ENCODE measurements around the gene TRIM25. TPM values are rescaled to one million over a fixed set of nuclear protein-coding genes. Genes with fewer than 3 reads are reported as not detected.

Gene TRIM25
- total RNA-seq, 1 experiment from 2014 or later, result 135 TPM

DNA sequence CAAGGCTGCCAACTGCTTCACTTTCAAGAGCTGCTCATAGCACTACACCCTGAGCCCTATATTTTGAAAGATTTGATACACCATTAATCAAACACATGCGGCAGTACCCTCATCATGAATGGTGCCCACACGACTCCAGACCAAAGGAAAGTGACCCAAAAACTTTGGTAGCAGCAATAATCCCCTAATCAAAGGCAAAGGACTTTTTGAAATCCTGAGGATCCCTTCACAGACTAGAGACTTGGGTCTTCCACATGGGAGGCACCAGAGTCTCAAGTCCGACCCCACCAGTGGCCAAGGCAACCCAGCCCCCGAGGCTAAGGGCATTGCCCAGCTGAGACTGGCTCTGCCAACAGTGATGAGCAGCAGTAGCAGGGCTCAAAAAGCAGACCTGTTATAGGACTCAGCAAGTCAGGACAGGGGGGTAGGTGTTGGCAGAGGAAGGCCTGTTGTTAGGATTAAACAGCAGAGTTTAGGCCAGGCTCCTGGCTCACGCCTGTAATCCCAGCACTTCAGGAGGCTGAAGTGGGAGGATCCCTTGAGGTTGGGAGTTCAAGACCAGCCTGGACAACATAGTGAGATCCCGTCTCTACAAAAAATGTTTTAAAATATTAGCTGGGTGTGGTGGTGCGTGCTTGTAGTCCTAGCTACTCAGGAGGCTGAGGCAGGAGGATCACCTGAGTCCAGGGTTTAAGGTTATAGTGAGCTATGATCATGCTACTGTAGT lies 3.2 kb downstream of the TRIM25 start:
- no peak overlapping the region for H3K4me3 ChIP-seq (replicated peaks in 1 of 2; ENCODE audit: low read depth in 1 of 2, low read length in 2 of 2)
- no peaks in the 10 kb centered on the region for H4K20me1 ChIP-seq (ENCODE audit: insufficient read depth)
- DNase-seq (ENCODE audit: low read depth, low spot score) (no peak), ATAC-seq (no peak)
- CTCF ChIA-PET, result no interaction called here
- H3K4me2 ChIP-seq (ENCODE audit: low read length), result no peak overlapping the region
- peaks cover 19 to 34% of the 10 kb centered on the region in 2 experiments for H3K4me1 ChIP-seq (ENCODE audit: control insufficient read depth in 1 of 2, insufficient read depth in 2 of 2, low read length in 2 of 2)
- no peaks in the 10 kb centered on the region for H3K27me3 ChIP-seq (ENCODE audit: insufficient read depth, low read length)
- H3K9me2 ChIP-seq (ENCODE audit: insufficient read depth), result no peaks in the 10 kb centered on the region
- no peaks in the 10 kb centered on the region for H3K9me3 ChIP-seq (ENCODE audit: control insufficient read depth in 1 of 2, insufficient read depth in 1 of 2, low read depth in 1 of 2, low read length in 2 of 2)
- no peak overlapping the region for H2AFZ ChIP-seq (ENCODE audit: low read depth, low read length, poor library complexity, severe bottlenecking)
- RAD21 ChIA-PET (ENCODE audit: low non-redundant PET in 1 of 2, low total read pairs in 2 of 2, uncharacterized antibody in 2 of 2, unreplicated experiment in 2 of 2), result interaction anchor here in 1 of 2 experiments (0.5 kb wide), 1 partner anchor 91 kb away, joined by 3 read pairs; no protein-coding TSS in a partner anchor
- no TSS peak for BruUV-seq (replicated peaks)
- intact Hi-C loops (cut with micrococcal nuclease), result no loop called here
- POLR2A ChIA-PET, result interaction anchor here (0.9 to 2.0 kb wide), 3 partner anchors 9 to 124 kb away, joined by 3 to 9 read pairs (median 5); no protein-coding TSS in a partner anchor
- H3K79me2 ChIP-seq (ENCODE audit: insufficient read depth, low read length), result peaks cover 84% of the 10 kb centered on the region
- H3K9ac ChIP-seq (ENCODE audit: low read length), result no peak overlapping the region
- no peak overlapping the region for H3K27ac ChIP-seq (ENCODE audit: low read depth, low read length)
- peaks cover 18 to 38% of the 10 kb centered on the region in 2 experiments for H3K36me3 ChIP-seq (ENCODE audit: control insufficient read depth in 1 of 2, insufficient read depth in 2 of 2, low read length in 2 of 2)
- TF ChIP-seq POLR2AphosphoS5 (IDR thresholded peaks at IDR 0.05; ENCODE audit: low read depth, low read length) (no peak), RAD21 (IDR thresholded peaks at IDR 0.05; ENCODE audit: low read depth) (no peak)

DNA sequence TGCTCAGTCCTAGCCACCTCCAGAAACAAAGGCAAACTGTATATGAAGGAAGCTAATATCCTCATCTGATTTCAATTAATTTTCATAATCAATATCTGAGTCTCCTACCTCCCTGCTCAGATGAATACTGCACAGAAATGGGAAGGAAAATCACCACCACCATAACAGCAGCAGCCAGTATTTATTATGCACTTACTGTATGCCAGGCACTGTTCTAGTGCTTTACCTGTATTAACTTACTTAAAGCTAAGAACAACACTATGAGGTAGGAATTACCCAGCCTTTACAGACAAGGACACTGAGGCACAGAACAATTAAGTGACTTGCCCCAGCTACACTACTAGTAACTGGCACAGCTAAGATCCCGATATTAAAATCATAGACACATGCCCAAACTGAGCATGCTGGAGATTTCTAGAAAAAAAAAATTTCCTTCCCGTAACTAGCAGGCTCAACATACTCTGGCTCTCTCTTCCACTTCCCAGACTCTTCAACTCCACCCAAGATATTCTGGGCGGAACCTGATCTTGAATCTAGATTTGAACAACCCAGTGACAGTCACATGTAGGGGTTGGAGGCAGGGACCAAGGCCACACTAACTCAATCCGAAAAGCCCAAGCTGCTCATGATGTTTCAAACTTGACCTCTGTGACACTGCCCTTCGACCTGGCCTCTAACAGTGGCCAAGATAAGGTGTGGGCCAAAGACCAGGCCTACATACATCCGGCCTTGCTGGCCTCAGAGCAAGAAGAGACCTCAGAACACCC lies 3.9 kb downstream of the TRIM25 start:
- peaks cover 85% of the 10 kb centered on the region for H3K79me2 ChIP-seq (ENCODE audit: insufficient read depth, low read length)
- H3K27ac ChIP-seq (ENCODE audit: low read depth, low read length), result no peak overlapping the region
- H3K4me3 ChIP-seq (replicated peaks in 1 of 2; ENCODE audit: low read depth in 1 of 2, low read length in 2 of 2), result no peak overlapping the region
- TF ChIP-seq, protein P1, sequence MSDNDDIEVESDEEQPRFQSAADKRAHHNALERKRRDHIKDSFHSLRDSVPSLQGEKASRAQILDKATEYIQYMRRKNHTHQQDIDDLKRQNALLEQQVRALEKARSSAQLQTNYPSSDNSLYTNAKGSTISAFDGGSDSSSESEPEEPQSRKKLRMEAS (IDR thresholded peaks at IDR 0.05), result no peak
- TF ChIP-seq JUND (IDR thresholded peaks at IDR 0.05) (no peak), SRF (IDR thresholded peaks at IDR 0.05; ENCODE audit: low read depth) (no peak), CBX3 (IDR thresholded peaks at IDR 0.05; ENCODE audit: low read depth) (no peak), EZH2phosphoT487 (IDR thresholded peaks at IDR 0.05; ENCODE audit: borderline replicate concordance) (no peak), ELF1 (IDR thresholded peaks at IDR 0.05; ENCODE audit: borderline replicate concordance, low read depth) (no peak), EZH2 (IDR thresholded peaks at IDR 0.05) (no peak), RAD21 (IDR thresholded peaks at IDR 0.05; ENCODE audit: low read depth) (no peak), TCF7L2 (IDR thresholded peaks at IDR 0.05; ENCODE audit: borderline replicate concordance, extremely low read depth, insufficient read depth, insufficient read length) (no peak)
- TF ChIP-seq, protein P2, sequence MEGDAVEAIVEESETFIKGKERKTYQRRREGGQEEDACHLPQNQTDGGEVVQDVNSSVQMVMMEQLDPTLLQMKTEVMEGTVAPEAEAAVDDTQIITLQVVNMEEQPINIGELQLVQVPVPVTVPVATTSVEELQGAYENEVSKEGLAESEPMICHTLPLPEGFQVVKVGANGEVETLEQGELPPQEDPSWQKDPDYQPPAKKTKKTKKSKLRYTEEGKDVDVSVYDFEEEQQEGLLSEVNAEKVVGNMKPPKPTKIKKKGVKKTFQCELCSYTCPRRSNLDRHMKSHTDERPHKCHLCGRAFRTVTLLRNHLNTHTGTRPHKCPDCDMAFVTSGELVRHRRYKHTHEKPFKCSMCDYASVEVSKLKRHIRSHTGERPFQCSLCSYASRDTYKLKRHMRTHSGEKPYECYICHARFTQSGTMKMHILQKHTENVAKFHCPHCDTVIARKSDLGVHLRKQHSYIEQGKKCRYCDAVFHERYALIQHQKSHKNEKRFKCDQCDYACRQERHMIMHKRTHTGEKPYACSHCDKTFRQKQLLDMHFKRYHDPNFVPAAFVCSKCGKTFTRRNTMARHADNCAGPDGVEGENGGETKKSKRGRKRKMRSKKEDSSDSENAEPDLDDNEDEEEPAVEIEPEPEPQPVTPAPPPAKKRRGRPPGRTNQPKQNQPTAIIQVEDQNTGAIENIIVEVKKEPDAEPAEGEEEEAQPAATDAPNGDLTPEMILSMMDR (IDR thresholded peaks at IDR 0.05 in 2 of 3, conservative IDR thresholded peaks at IDR 0.05 in 1 of 3; ENCODE audit: borderline replicate concordance in 1 of 3, insufficient read depth in 1 of 3, low read depth in 2 of 3, low read length in 2 of 3), result no peak
- TF ChIP-seq, protein P3, sequence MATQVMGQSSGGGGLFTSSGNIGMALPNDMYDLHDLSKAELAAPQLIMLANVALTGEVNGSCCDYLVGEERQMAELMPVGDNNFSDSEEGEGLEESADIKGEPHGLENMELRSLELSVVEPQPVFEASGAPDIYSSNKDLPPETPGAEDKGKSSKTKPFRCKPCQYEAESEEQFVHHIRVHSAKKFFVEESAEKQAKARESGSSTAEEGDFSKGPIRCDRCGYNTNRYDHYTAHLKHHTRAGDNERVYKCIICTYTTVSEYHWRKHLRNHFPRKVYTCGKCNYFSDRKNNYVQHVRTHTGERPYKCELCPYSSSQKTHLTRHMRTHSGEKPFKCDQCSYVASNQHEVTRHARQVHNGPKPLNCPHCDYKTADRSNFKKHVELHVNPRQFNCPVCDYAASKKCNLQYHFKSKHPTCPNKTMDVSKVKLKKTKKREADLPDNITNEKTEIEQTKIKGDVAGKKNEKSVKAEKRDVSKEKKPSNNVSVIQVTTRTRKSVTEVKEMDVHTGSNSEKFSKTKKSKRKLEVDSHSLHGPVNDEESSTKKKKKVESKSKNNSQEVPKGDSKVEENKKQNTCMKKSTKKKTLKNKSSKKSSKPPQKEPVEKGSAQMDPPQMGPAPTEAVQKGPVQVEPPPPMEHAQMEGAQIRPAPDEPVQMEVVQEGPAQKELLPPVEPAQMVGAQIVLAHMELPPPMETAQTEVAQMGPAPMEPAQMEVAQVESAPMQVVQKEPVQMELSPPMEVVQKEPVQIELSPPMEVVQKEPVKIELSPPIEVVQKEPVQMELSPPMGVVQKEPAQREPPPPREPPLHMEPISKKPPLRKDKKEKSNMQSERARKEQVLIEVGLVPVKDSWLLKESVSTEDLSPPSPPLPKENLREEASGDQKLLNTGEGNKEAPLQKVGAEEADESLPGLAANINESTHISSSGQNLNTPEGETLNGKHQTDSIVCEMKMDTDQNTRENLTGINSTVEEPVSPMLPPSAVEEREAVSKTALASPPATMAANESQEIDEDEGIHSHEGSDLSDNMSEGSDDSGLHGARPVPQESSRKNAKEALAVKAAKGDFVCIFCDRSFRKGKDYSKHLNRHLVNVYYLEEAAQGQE (IDR thresholded peaks at IDR 0.05; ENCODE audit: low read depth), result no peak

More for the DNA sequence above, 3.9 kb downstream of the TRIM25 start:
- DNase-seq (ENCODE audit: low read depth, low spot score) (no peak), ATAC-seq (no peak)
- peaks cover 11 to 26% of the 10 kb centered on the region in 2 experiments for H3K4me1 ChIP-seq (ENCODE audit: control insufficient read depth in 1 of 2, insufficient read depth in 2 of 2, low read length in 2 of 2)
- ChIA-PET RAD21 (ENCODE audit: low non-redundant PET in 1 of 2, low total read pairs in 2 of 2, uncharacterized antibody in 2 of 2, unreplicated experiment in 2 of 2) (no interaction called here), POLR2A (interaction anchor here (1.3 to 2.0 kb wide), 2 partner anchors 11 to 72 kb away, joined by 3 to 9 read pairs; no protein-coding TSS in a partner anchor), CTCF (no interaction called here)
- H4K20me1 ChIP-seq (ENCODE audit: insufficient read depth), result no peaks in the 10 kb centered on the region
- intact Hi-C loops (cut with micrococcal nuclease), result no loop called here
- no peak overlapping the region for H2AFZ ChIP-seq (ENCODE audit: low read depth, low read length, poor library complexity, severe bottlenecking)
- H3K27me3 ChIP-seq (ENCODE audit: insufficient read depth, low read length), result no peaks in the 10 kb centered on the region
- no peak overlapping the region for H3K4me2 ChIP-seq (ENCODE audit: low read length)
- H3K9me2 ChIP-seq (ENCODE audit: insufficient read depth), result no peaks in the 10 kb centered on the region
- H3K9me3 ChIP-seq (ENCODE audit: control insufficient read depth in 1 of 2, insufficient read depth in 1 of 2, low read depth in 1 of 2, low read length in 2 of 2), result no peaks in the 10 kb centered on the region
- no TSS peak for BruUV-seq (replicated peaks)
- no peak overlapping the region for H3K9ac ChIP-seq (ENCODE audit: low read length)
- peaks cover 25 to 38% of the 10 kb centered on the region in 2 experiments for H3K36me3 ChIP-seq (ENCODE audit: control insufficient read depth in 1 of 2, insufficient read depth in 2 of 2, low read length in 2 of 2)

Measured in HCT116 (cell line).